Measurements from ENCODE around the gene TOMM40L.
"Not testable (repeated sequence)": the region's sequence is repeated elsewhere in the genome, so short reads cannot be mapped to it uniquely, and the experiment has no call there.

The TOMM40L gene

GRCh38 chr1:161255955-161256520, 30.2 kb downstream of the TOMM40L start:
- not testable (repeated sequence) for DNase-seq (ENCODE audit: low read depth, low spot score)

GRCh38 chr1:161257109-161257508, 31.2 kb downstream of the TOMM40L start:
- DNase-seq (ENCODE audit: low read depth, low spot score), result not testable (repeated sequence)

GRCh38 chr1:161258439-161259344, 32.8 kb downstream of the TOMM40L start, which contains the start of gene PCP4L1:
TSS of gene PCP4L1 (plus strand) at chr1:161258745. CDS start at chr1:161258975, 230 bp downstream.
- DNase-seq (ENCODE audit: low read depth, low spot score), result peak; percentile 88

- DNase-seq (ENCODE audit: low read depth, low spot score), result no peak
Measured at GRCh38 chr1:161259345-161259702, 33.5 kb downstream of the TOMM40L start.

GRCh38 chr1:161259765-161260164, 33.9 kb downstream of the TOMM40L start:
- no peak for DNase-seq (ENCODE audit: low read depth, low spot score)

- no peak for DNase-seq (ENCODE audit: low read depth, low spot score)
Measured at GRCh38 chr1:161260376-161261260, 34.8 kb downstream of the TOMM40L start.

- no peak for DNase-seq (ENCODE audit: low read depth, low spot score)
Measured at GRCh38 chr1:161261261-161262235, 35.7 kb downstream of the TOMM40L start.

- no peak for DNase-seq (ENCODE audit: low read depth, low spot score)
Measured at GRCh38 chr1:161265305-161265704, 39.4 kb downstream of the TOMM40L start.

GRCh38 chr1:161266202-161266601, 40.3 kb downstream of the TOMM40L start:
- DNase-seq (ENCODE audit: low read depth, low spot score), result no peak

- DNase-seq (ENCODE audit: low read depth, low spot score), result no peak
Measured at GRCh38 chr1:161266836-161267235, 41.0 kb downstream of the TOMM40L start.

- DNase-seq (ENCODE audit: low read depth, low spot score), result no peak
Measured at GRCh38 chr1:161267321-161267720, 41.5 kb downstream of the TOMM40L start.

- DNase-seq (ENCODE audit: low read depth, low spot score), result no peak
Measured at GRCh38 chr1:161273402-161273801, 47.5 kb downstream of the TOMM40L start.

- no peak for DNase-seq (ENCODE audit: low read depth, low spot score)
Measured at GRCh38 chr1:161274874-161275273, 49.0 kb downstream of the TOMM40L start.
